NCI-H2081 (cell line): Measurements from ENCODE around the gene TMEM51.

Source experiments
- DNase-seq, 2 experiments: peaks; one replicate each; lab custom pipeline; 2025; lab: John Stamatoyannopoulos, UW

TMEM51 gene

DNA sequence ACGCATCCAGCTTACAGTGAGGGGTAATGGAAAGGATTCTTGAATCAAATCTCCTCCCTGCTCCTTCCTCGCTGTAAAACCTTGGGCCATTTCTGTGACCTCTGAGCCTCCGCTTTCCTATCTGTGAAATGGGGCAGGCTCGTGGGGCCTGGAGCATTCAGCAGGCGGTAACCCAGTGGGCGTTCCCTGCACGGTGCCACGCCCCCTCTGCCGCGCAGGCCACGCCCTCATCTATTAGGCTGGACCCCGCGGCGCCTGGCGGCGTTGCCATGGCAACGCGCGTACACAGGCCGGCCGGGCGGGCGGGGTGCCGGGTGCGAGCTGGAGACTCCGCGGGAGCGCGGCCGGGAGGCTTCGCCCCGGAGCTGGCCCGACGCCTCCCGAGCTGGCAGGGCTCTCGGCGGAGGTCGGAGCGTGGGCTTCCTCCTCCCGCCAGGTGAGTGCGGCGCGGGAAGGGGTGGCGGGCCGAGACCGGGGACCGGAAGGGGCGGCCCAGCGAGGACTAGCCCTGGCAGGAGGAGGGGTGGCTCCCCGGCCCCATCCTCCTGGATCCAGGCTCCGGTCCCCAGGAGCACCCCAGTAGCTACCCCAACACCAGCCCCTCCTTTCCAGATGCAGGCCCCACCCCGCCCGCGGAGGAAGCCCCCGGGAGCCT is 93.5 kb downstream of the TMEM51 start, which contains the start of gene FHAD1:
FHAD1 (plus strand) TSS at position 264 of the 655 bp plus-strand sequence. CDS start 4,562 bp downstream, outside the sequence.
- DNase-seq = peak; percentile 40 to 52

DNA sequence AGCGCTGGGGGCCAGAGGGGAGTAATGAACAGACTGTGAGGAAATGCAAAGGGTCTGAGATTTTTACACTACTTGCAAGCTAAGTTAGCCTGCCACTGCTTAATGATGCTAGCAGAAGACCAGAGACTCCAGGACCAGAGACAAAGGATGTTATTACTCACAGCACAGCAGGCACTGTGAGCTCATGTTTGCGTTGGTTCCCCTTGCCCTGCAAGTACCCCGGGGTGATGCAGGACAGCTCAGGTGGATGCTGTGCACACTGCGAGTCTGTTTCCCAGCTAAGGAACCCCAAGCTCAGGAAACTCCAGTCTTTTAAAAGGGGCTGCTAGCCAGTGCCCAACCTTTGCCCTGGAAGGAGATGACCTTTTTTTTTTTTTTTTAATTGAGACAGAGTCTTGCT is 94.7 kb downstream of the TMEM51 start:
- no peak for DNase-seq

DNA sequence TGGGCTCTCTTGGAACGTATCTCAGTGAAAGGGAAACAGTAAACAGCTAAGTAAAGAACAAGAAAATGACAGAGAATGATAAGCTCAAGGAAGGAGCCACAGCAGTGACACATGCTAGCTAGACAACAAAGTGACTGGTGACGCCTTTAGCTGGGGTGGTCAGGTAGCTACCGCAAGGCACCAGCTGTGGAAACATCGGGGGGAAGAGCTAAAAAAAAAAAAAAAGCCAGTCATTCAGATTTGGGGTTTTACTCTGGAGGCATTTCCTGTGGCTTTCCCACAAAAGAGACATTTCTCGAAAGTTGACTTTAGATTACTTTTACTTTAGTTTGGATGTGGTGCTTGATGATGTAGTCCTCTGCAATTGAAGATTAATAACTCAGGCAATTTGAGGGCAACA is 95.5 kb downstream of the TMEM51 start:
- DNase-seq = no peak

DNA sequence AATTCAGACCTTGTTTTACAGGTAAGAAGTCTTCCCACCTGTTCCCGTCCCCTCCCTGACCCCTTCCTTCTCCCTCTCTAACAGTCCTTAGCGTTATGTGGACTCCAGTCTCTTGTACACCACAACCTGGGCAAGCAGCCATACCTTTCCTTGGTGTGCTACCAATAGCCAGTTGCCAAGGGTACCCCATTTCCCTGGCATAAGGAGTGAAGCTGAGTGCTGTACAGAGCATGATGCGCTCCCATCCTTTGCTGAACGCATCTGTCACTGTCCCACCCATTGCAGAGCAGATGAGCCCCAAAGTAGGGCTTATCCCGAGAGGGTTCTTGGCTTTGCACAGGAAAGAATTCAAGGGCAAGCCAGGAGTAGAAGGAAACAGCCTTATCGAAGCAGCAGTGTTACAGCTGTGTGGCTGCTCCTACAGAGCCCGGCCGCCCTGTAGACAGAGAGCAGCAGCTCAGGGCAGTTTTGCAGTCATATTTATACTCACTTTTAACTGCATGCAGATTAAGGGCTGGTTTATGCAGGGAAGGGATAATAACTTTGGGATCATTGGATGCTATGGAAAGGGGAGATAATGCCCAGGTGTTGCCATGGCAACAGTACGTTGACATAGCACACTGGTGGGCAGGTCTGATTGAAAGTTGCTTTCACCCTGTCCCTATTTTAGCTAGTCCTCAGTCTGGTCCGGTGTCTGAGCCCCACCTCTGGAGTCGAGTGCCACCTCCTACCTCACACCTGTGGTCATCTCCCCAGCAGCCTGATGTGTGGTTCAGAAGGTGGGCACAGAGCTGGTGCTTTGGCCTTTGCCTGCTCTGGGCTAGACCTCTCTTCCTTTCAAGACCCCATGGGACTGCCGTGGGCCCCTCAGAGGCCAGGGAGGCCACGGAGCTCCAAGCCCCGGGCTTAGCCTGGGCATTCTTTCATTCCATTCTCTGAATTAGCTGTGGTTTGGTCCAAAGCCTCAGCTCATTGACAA is 98.6 kb downstream of the TMEM51 start:
- no peak for DNase-seq

DNA sequence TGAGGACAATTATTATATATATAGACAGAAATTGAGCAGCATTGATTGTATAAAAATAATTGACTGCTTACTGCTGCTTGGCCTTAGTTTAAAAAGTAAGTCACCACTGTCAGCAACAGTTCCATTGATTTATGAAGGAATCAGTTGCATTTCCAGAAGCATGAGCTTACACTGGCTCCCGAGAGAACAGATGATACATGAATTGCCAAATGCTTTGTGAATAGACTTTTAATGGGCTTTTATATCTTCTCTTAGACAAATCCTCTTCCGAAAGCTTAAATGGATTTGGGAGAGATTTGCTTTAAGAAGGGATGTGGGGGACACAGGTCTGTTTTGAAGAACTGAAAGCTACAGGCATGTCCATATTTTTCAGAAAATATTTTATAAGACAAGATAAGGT is 101.0 kb downstream of the TMEM51 start:
- no peak for DNase-seq

DNA sequence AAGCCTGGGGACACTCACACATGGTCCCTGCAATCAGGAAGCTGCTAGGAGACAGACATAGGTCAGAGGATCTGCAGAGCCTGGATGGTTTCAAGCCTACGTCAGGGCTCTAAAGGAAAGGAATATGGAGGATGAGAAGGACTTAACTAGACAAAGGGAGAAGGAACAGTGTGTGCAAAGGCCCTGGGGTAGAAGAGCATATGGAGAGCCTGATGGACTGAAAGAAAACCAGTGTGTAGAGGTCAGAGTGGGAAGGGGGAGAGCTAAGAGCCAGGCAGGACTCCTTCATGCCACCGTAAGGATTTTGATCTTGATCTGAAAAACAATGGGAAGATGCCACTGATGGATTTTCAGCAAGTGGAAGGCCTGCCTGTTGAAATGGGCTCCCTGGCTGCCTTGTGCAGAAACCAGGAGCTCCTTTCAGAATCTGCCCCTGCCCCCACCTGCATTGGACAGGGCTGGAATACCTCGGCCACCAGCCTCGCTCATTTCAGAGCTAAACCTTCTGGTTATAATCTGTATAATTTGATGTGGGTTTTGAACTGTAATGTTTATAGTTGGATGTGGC is 102.1 kb downstream of the TMEM51 start:
- no peak for DNase-seq

DNA sequence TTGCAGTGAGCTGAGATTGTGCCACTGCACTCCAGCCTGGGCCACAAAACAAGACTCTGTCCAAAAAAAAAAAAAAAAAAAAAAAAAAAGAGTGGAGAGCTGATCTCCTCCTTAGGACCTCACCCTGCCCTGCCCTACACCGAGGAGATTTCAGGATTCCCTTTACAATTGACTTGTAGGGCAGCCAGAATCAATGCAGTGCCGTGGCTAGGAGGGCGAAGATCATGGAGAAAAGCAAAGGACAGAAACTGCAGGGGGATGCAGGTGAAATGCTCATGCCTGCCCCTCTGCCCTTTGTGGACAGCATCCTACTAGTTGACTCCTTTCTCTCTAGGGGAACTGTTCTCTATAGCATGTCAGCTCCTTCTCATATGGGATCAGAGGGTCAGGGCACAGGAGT is 103.0 kb downstream of the TMEM51 start:
- DNase-seq = no peak

DNA sequence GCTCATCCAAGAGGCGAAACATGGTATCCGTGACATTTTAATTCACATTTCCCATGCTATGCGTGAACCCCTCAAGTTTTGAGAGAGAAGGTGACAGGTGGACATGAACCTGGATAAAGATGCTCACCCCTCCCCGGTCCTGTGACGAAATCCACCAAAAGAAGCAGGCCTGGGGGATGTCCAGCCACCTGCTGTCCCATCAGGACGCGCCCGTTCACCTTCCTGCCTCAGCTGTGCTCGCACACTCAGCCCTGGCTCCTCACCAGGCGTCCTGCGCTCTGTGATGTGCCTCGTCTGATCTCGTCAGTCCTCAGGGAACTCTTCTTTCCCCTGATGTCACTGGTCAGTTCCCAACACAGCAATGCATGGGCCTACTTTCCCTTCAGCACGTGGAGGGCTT is 103.8 kb downstream of the TMEM51 start:
- DNase-seq = no peak

DNA sequence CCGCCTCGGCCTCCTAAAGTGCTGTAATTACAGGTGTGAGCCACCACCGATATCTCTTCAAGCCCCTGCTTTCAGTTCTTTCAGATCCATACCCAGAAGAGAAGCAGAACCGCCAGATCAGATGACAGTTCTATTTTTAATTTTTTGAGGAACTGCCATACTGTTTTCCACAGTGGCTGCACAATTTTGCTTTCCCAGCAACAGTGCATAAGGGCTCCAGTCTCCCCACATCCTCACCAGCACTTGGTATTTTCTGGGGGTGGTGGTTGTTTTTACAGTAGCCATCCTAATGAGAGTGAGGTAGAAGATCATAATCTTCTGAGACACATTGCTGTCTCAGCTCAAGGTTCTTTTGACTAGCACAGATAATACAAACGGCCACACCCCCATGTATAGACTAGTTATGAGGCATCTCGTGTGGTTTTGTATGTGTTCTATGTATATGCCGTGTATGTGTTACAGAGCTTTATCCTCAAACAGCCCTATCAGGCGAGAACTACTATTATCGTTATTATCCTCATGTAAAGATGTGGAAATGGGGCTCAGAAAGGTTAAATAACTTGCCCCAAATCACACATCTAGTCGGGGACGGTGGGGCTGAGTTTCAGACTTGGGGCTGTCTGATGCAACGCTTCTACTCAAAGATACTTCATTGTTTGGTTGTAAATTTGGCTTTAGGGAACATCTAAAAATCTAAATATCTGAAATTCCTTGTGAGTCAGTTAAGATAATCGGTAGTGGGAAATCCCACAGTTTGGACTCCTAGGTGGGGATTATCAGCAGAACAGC is 105.5 kb downstream of the TMEM51 start:
- no peak for DNase-seq

DNA sequence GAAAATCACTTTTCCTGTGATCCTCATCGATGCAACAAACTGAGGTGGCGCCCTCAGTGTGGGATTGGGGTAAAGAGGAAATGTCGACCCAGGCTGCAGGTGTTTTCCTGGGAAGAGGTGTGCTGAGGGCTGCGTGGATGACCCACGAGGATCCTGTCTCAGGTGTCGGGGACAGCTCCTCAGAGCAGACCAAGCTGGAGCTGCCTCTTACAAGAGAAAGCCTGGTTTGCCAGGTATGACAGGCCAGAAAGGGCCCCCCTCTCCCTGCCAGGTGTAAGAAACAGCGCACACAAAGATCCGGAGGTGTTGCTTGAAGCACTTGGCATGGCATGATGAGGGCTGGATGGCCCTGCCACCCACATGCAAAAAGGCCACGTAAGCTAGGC is 106.1 kb downstream of the TMEM51 start:
- no peak for DNase-seq

DNA sequence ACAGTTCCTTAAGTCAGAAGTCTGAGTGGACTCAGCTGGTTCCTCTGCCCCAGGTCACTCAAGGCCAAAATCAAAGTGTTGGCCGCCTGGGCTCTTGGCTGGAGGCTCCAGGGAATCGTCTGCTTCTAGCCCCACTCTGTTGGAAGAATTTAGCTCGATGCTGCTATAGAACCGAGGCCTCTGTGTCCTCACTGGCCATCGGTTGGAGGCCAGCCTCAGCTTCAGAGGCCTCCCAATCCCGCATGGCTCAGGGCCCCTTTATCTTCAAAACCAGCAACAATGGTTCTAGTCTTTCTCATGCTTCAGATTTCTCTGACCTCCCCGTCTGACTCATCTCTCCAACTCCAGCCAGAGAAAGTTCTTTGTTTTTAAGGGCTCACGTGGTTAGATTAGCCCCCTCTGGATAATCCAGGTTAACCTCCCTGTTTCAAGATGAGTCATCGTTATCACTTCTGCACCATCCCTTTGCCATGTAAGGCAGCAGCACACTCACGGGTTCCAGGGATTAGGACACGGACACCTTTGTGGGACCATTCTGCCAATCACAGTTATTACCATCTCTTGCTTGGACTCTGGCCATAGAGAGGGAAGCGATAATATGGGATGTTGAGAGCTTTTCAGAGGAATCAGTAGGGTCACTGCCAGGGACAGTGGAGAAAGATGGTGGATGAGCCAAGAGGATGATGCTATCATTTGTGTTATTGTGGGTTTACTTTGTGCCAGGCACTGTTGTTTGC is 107.0 kb downstream of the TMEM51 start:
- DNase-seq = no peak

DNA sequence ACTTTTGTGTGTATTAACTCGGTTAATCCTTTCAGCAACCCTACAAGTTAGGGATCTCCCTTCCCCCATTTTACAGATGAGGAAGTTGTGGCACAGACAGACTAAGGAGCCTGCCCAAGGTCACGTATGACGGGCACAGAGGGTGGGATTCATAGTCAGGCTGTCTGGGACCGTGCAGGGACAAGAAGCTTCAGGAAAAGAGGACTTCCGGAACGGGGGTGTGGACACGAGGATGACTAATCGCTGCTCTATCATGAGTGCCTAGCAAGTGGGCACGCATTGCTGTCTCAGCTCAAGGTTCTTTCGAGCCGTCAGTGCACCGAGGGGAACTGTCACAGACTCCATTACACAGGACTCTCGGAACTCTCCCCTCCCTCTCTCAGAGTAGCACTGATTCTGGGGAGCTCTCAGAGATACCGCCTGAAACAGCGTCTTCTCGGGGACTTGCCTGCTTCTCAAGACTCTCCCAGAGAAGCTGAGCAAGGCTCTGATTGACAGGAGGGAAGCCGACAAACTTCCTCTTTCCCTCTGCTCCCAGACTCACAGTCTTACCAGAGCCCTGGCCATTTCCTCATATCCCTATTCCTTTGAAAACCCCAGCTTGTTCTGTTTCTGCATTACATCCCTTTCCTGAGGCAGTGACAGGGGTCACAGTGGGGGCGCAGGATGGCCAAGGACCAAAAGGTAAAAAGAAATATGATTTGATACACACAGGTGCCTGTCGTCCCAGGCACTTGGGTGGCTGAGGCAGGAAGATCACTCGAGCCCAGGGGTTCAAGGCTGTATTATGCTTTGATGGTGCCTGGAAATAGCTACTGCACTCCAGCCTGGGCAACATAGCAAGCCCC is 107.8 kb downstream of the TMEM51 start:
- DNase-seq = no peak

DNA sequence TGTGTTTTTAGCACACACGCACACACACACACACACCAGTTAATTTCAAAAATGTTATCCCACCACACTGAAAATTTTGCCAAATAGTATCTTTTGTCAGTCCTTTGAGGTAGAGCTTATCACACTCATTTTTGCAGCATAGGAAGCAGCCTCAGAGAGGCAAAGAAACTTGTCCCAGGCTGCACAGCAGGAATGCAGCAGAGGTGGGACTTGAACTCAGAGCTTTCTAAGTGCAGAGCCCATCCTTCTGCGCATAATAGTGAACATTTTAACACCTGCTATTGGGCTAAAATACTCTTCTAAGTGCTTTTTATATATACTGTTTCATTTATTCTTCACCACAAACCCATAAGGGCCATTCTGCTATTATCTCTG is 108.4 kb downstream of the TMEM51 start:
- no peak for DNase-seq

DNA sequence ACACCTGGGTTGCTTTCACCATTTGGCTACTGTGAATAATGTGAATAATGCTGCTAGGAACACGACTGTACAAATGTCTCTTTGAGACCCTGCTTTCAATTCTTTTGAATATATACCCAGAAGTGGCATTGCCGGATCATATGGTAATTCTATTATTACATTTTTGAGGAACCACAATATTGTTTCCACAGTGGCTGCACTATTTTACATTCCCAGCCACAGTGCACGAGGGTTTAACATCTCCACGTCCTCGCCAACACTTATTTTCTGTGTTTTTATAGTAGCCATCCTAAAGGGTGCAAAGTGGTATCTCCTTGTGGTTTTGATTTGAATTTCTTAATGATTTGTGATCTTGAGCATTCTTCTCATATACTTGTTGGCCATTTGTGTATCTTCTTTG is 109.2 kb downstream of the TMEM51 start:
- no peak for DNase-seq

DNA sequence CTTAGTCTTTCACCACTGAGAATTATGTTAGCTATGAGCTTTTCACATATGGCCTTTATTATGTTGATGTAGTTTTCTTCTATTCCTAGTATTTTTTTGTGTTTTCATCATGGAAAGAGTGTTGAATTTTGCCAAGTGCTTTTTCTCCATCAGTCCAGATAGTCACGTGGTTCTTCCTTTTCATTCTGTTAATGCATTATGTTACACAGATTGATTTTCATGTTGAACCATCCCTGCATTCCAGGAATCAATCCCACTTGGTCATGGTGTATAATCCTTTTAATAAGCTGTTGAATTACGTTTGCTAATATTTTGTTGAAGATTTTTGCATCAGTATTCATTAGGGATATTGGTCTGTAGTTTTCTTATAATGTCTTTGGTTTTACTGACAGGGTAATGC is 111.2 kb downstream of the TMEM51 start:
- no peak for DNase-seq
